Measurements from ENCODE around the gene CDK13.
"Not testable (repeated sequence)": the region's sequence is repeated elsewhere in the genome, so short reads cannot be mapped to it uniquely, and the experiment has no call there.

The CDK13 gene

DNA sequence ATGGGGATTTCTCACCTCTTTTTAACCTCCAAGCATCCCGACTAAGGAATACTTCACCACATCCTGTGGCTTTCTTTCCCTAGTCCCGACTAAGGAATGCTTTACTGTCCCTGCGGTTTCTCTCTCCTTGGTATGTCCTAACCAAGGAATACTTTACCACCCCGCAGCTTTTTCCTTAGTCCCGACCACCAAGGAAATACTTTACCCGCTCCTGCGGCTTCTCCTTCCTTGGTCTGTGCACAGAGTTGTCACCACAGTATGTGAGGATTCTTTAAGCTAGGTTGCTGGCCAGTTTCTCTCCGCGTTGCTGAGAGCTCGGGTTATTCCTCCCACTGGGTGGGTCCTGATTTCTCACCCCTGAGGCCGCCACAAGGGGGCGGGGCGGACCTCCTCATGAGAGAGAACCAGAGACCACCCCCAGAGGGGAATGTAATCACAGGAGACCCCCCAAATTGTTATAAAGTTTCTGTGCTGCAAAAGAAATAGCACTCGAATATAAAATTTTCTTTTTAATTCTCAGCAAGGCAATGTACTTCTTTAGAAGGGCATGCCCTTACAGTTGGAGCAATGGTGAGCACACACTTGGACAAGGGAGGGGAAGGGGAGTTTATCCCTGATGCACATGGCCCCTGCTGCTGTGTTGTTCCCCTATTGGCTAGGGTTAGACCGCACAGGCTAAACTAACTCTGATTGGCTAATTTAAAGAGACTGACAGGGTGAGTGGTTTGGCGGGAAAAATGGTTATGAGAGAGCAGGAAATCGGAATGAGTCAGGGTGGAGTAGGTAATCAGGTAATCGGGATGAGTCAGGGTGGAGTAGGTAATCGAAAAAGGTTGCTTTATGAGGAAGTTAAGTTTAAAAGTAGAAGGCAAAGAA is 197.6 kb downstream of the CDK13 start:
- DNase-seq (ENCODE audit: low read depth in 2 of 2), result no peak

GRCh38 chr7:40148247-40148580 is 198.2 kb downstream of the CDK13 start:
- DNase-seq (ENCODE audit: low read depth in 2 of 2), result not testable (repeated sequence)

- no peak for DNase-seq (ENCODE audit: low read depth in 2 of 2)
These were observed 198.6 kb downstream of the CDK13 start for GRCh38 chr7:40148671-40149070.
